ENCODE data around the gene GLDN. TPM values are rescaled to one million over a fixed set of nuclear protein-coding genes. Genes with fewer than 3 reads are reported as not detected.

The GLDN gene
- total RNA-seq, 1 experiment from 2014 or later: 1.3 TPM

GRCh38 chr15:51313074-51313393, 28.4 kb upstream of the GLDN start:
- Histone ChIP-seq H2AK5ac (ENCODE audit: insufficient read length, low read length) (no peak overlapping the region), H3K4me2 (ENCODE audit: insufficient read depth, insufficient read length, low read length) (no peak overlapping the region), H3K27me3 (ENCODE audit: insufficient read depth, low read length) (no peaks in the 10 kb centered on the region), H3K4ac (ENCODE audit: low read depth, low read length) (no peak overlapping the region), H4K8ac (replicated peaks; ENCODE audit: insufficient read length, low read depth, low read length) (no peak overlapping the region), H4K5ac (ENCODE audit: insufficient read length, low read depth, low read length) (no peak overlapping the region), H2BK120ac (ENCODE audit: low read depth, low read length, poor library complexity, severe bottlenecking) (no peak overlapping the region), H3K23me2 (ENCODE audit: insufficient read length, low read depth, low read length, poor library complexity, severe bottlenecking) (no peaks in the 10 kb centered on the region), H3K9ac (ENCODE audit: extremely low read depth, insufficient read length, low read length) (no peak overlapping the region), H3K56ac (ENCODE audit: insufficient read length, low read depth, low read length) (no peak overlapping the region), H4K20me1 (ENCODE audit: control insufficient read depth, insufficient read depth, insufficient read length) (no peaks in the 10 kb centered on the region), H3K79me2 (ENCODE audit: insufficient read depth, low read length) (no peaks in the 10 kb centered on the region), H3T11ph (ENCODE audit: low read length) (no peak overlapping the region), H3K18ac (ENCODE audit: insufficient read length, low read depth, low read length) (no peak overlapping the region), H2BK20ac (ENCODE audit: low read depth, low read length, poor library complexity, severe bottlenecking) (no peak overlapping the region), H3K79me1 (ENCODE audit: insufficient read depth, low read depth, low read length, poor library complexity, severe bottlenecking) (no peaks in the 10 kb centered on the region), H2BK15ac (ENCODE audit: low read depth, low read length) (no peak overlapping the region), H2BK5ac (ENCODE audit: insufficient read length, low read length) (no peak overlapping the region), H3K14ac (ENCODE audit: insufficient read depth, low read length) (no peak overlapping the region), H4K91ac (ENCODE audit: insufficient read length, low read depth, low read length) (no peak overlapping the region), H3K4me1 (ENCODE audit: insufficient read depth, low read length) (no peaks in the 10 kb centered on the region), H3K23ac (ENCODE audit: insufficient read length, low read depth, low read length) (no peak overlapping the region), H3K27ac (ENCODE audit: insufficient read length, low read depth, low read length) (no peak overlapping the region), H2BK12ac (ENCODE audit: insufficient read length, low read depth, low read length) (no peak overlapping the region), H3K9me3 (ENCODE audit: control insufficient read depth, low read depth, low read length) (no peaks in the 10 kb centered on the region), H2AFZ (ENCODE audit: low read length) (no peak overlapping the region)
- no peaks in the 10 kb centered on the region; a peak in 1 of 5 replicates for H3K9me3 Mint-ChIP-seq
- no peak overlapping the region for H3K4me3 Mint-ChIP-seq
- H3K27ac Mint-ChIP-seq: peak overlapping the region in 2 of 3 experiments; percentile 21 to 54; a peak in 1 of 7 replicates
- H3K36me3 Mint-ChIP-seq (ENCODE audit: insufficient read depth in 1 of 3, low read depth in 3 of 3): no peaks in the 10 kb centered on the region
- peaks cover 4 to 11% of the 10 kb centered on the region in 2 experiments; a peak in 3 of 4 replicates for H3K4me1 Mint-ChIP-seq
- H3K27me3 Mint-ChIP-seq (ENCODE audit: low read depth): peaks cover 9% of the 10 kb centered on the region; the same call in 1 of the 2 replicates
- DNase-seq: no peak
- TF ChIP-seq, protein P1, sequence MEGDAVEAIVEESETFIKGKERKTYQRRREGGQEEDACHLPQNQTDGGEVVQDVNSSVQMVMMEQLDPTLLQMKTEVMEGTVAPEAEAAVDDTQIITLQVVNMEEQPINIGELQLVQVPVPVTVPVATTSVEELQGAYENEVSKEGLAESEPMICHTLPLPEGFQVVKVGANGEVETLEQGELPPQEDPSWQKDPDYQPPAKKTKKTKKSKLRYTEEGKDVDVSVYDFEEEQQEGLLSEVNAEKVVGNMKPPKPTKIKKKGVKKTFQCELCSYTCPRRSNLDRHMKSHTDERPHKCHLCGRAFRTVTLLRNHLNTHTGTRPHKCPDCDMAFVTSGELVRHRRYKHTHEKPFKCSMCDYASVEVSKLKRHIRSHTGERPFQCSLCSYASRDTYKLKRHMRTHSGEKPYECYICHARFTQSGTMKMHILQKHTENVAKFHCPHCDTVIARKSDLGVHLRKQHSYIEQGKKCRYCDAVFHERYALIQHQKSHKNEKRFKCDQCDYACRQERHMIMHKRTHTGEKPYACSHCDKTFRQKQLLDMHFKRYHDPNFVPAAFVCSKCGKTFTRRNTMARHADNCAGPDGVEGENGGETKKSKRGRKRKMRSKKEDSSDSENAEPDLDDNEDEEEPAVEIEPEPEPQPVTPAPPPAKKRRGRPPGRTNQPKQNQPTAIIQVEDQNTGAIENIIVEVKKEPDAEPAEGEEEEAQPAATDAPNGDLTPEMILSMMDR (conservative IDR thresholded peaks at IDR 0.05): no peak
